K562 (cell line): ENCODE results near the gene AGAP1. TPM values are rescaled to one million over a fixed set of nuclear protein-coding genes. Genes with fewer than 3 reads are reported as not detected.

ENCODE experiments used
- ATAC-seq: fragments of 200-7000 bp; cut with Tn5 transposase; 3 replicates; pipeline ENCODE4 v1.9.1; 2020; ENCODE audit warnings: moderate library complexity
- BruUV-seq: library from RNA; stranded (reverse); fragments of 400-500 nt; replicated peaks from 2 replicates; lab custom pipeline; 2021; lab: Mats Ljungman, UMichigan
- CTCF ChIA-PET: fragments of 300-600 bp; formaldehyde crosslinking; extraction: SDS; loops from one replicate; lab custom pipeline; 2021; ENCODE audit warnings: low intra/inter-chr PET ratio; lab: Yijun Ruan, JAX
- POLR2A ChIA-PET: fragments of 300-600, 350-650 bp; sonication (Branson Sonifier 250); formaldehyde crosslinking; extraction: SDS; loops from one replicate; lab custom pipeline; 2021; ENCODE audit warnings: antibody characterized with exemption, inconsistent platforms; lab: Yijun Ruan, JAX
- DNase-seq, 4 experiments: peaks; one replicate each; pipeline versions ENCODE4 v3.0.0 to v3.0.0-alpha.2; 2011 to 2018; ENCODE audit warnings: low spot score in 3 of 4, mixed read lengths in 3 of 4; ENCODE audit errors: extremely low read depth in 1 of 4
- FAIRE-seq: peaks from 2 replicates; lab custom pipeline; 2011; peaks lifted over from hg19 to GRCh38; lab: Jason Lieb, UNC
- H2AFZ ChIP-seq: 2 replicates; pipeline ENCODE4 v1.6.0; 2011; ENCODE audit warnings: low read depth, low read length, control low read depth, inconsistent platforms
- H3K27ac ChIP-seq: fragments of 200-600 bp; 3 replicates; pipeline ENCODE4 v1.8.0; 2011; ENCODE audit warnings: low read depth, mild to moderate bottlenecking, control low read depth, inconsistent platforms, low read length, moderate library complexity, mixed read lengths; ENCODE audit errors: extremely low read depth
- H3K27me3 ChIP-seq, 2 experiments: fragments of 300-600 bp in 1 of 2; 2 replicates in 1 of 2; 3 replicates in 1 of 2; pipeline versions ENCODE4 v1.6.0 to v1.8.0; 2011; ENCODE audit warnings: inconsistent platforms in 2 of 2, low read length in 2 of 2, mild to moderate bottlenecking in 1 of 2, mixed read lengths in 1 of 2, moderate library complexity in 1 of 2; ENCODE audit not compliant: control insufficient read depth in 2 of 2, insufficient read depth in 2 of 2
- H3K36me3 ChIP-seq: fragments of 300-600 bp; 3 replicates; pipeline ENCODE4 v1.8.0; 2011; ENCODE audit warnings: mild to moderate bottlenecking, low read length, inconsistent platforms; ENCODE audit not compliant: control insufficient read depth, insufficient read depth
- H3K4me1 ChIP-seq, 2 experiments: fragments of 200-600 bp in 1 of 2; replicated peaks in 1 of 2; 2 replicates in 1 of 2; 3 replicates in 1 of 2; pipeline versions ENCODE4 v1.5.1 to v1.8.0; 2011; ENCODE audit warnings: inconsistent platforms in 2 of 2, low read length in 2 of 2, mild to moderate bottlenecking in 1 of 2, mixed read lengths in 1 of 2, moderate library complexity in 1 of 2; ENCODE audit not compliant: control insufficient read depth in 2 of 2, insufficient read depth in 2 of 2
- H3K4me2 ChIP-seq: 2 replicates; pipeline ENCODE4 v1.6.1; 2011; ENCODE audit warnings: low read length, control low read depth, inconsistent platforms, mixed read lengths; ENCODE audit not compliant: insufficient read depth
- H3K4me3 ChIP-seq: fragments of 200-600 bp; sonication (generic), shearing (Covaris generic); 2 replicates; pipeline ENCODE4 v1.5.1; 2016; ENCODE audit warnings: control low read depth, inconsistent platforms
- H3K79me2 ChIP-seq: fragments of 200-600 bp; 3 replicates; pipeline ENCODE4 v1.8.0; 2011; ENCODE audit warnings: low read length, inconsistent platforms; ENCODE audit not compliant: control insufficient read depth, insufficient read depth
- H3K9ac ChIP-seq, 2 experiments: 2 replicates each; pipeline versions ENCODE4 v1.6.0 to v1.6.1; 2011; ENCODE audit warnings: low read depth in 2 of 2, low read length in 2 of 2, control low read depth in 1 of 2, inconsistent platforms in 1 of 2, mild to moderate bottlenecking in 1 of 2, mixed read lengths in 1 of 2; ENCODE audit not compliant: insufficient read depth in 1 of 2
- H3K9me1 ChIP-seq: one replicate; pipeline ENCODE4 v1.6.0; 2011; ENCODE audit warnings: inconsistent platforms, mild to moderate bottlenecking, low read length, moderate library complexity; ENCODE audit not compliant: control insufficient read depth, insufficient read depth
- H3K9me3 ChIP-seq: replicated peaks from 2 replicates; pipeline ENCODE4 v1.5.1; 2011; ENCODE audit warnings: low read depth, low read length, inconsistent platforms; ENCODE audit not compliant: control insufficient read depth, insufficient read depth
- H4K20me1 ChIP-seq: replicated peaks from 2 replicates; pipeline ENCODE4 v1.6.1; 2011; ENCODE audit warnings: low read length, inconsistent platforms, mixed read lengths; ENCODE audit not compliant: control insufficient read depth, insufficient read depth
- CHD1 ChIP-seq: fragments of 200-600 bp; sonication (generic); IDR thresholded peaks from one replicate; pipeline ENCODE4 v1.6.1; 2012; ENCODE audit warnings: mild to moderate bottlenecking, moderate library complexity, low read length, inconsistent platforms
- GATAD2B ChIP-seq: fragments of 450-650 bp; IDR thresholded peaks from 2 replicates; pipeline ENCODE4 v1.6.1; 2017; ENCODE audit warnings: mild to moderate bottlenecking, borderline replicate concordance
- GTF3C2 ChIP-seq: IDR thresholded peaks from 3 replicates; pipeline ENCODE4 v1.6.1; 2011; ENCODE audit warnings: borderline replicate concordance, mild to moderate bottlenecking, moderate library complexity; ENCODE audit not compliant: insufficient read length; ENCODE audit errors: extremely low read depth
- MCM7 ChIP-seq, 2 experiments: fragments of 450-650 bp; IDR thresholded peaks; 2 replicates each; pipeline ENCODE4 v1.6.1; 2016 to 2018
- MECOM ChIP-seq: fragments of 250-450 bp; sonication (Bioruptor Pico); IDR thresholded peaks from 2 replicates; pipeline ENCODE4 v1.8.0; 2022; ENCODE audit warnings: inconsistent platforms
- NR1H2 ChIP-seq: sonication (generic); formaldehyde crosslinking; IDR thresholded peaks from 2 replicates; pipeline ENCODE4 v1.4.0; 2020; ENCODE audit warnings: mild to moderate bottlenecking, missing genetic modification reagents
- SNAPC5 ChIP-seq: fragments of 250-450 bp; sonication (Bioruptor Pico); IDR thresholded peaks from 2 replicates; pipeline ENCODE4 v1.8.0; 2021; ENCODE audit warnings: moderate library complexity, mild to moderate bottlenecking, inconsistent platforms
- SRSF3 ChIP-seq: fragments of 200-400 bp; formaldehyde crosslinking; IDR thresholded peaks from 2 replicates; pipeline ENCODE4 v1.6.1; 2016; ENCODE audit warnings: mild to moderate bottlenecking, low read length, moderate library complexity; ENCODE audit not compliant: insufficient read depth
- WHSC1 ChIP-seq: IDR thresholded peaks from one replicate; pipeline ENCODE4 v1.6.1; 2012; ENCODE audit warnings: low read length, control low read depth, inconsistent platforms
- ZC3H11A ChIP-seq: IDR thresholded peaks from 2 replicates; pipeline ENCODE4 v1.6.1; 2012; ENCODE audit warnings: low read depth, low read length, improper control_type of control experiment
- ZHX1 ChIP-seq: fragments of 150-350 bp; conservative IDR thresholded peaks from 2 replicates; pipeline ENCODE4 v1.6.1; 2014; ENCODE audit warnings: low read length
- ZNF146 ChIP-seq: IDR thresholded peaks from one replicate; pipeline ENCODE4 v1.6.1; 2018; ENCODE audit warnings: missing compliant biosample characterization; ENCODE audit not compliant: unreplicated experiment
- ZNF696 ChIP-seq: fragments of 250-450 bp; sonication (Bioruptor Pico); conservative IDR thresholded peaks from 2 replicates; pipeline ENCODE4 v1.4.0; 2020; ENCODE audit warnings: mild to moderate bottlenecking, moderate library complexity
- WGBS: fragments of 100-300 bp; shearing (Covaris generic); methylation state at CpG from one replicate; pipeline ENCODE4 v1.1.6; 2016; ENCODE audit warnings: low coverage, mixed read lengths; ENCODE audit not compliant: insufficient coverage; ENCODE audit errors: missing lambda C conversion rate; 5-methylcytosine and 5-hydroxymethylcytosine counted together
- in situ Hi-C: fragments of 300-500 bp; cut with MboI; formaldehyde crosslinking; loops from 4 replicates; pipeline ENCODE4 v1.15.0; 2018; ENCODE audit warnings: inconsistent platforms, mixed read lengths
- intact Hi-C: fragments of 100-400 bp; cut with micrococcal nuclease; formaldehyde crosslinking; loops from 2 replicates; pipeline ENCODE4 v1.14.2; 2022
- polyA plus RNA-seq, 8 experiments: library from polyadenylated mRNA; depleted of rRNA in 4 of 8; stranded (reverse) in 5 of 8; unstranded in 3 of 8; fragments of >200 nt; fragmentation: Nextera tagmentation in 2 of 8; fragmentation: Illumina TruSeq in 1 of 8; extraction: Ambion mirVana in 2 of 8; extraction: Trizol in 1 of 8; gene quantifications; 2 replicates each; pipeline versions ENCODE4 v1.2.1 to v1.2.3, GENCODE V29; 2011 to 2014; ENCODE audit warnings: inconsistent platforms in 1 of 8, missing spikeins in 1 of 8
- total RNA-seq, 7 experiments: library from RNA; depleted of rRNA in 6 of 7; stranded (reverse); fragments of >200 nt in 6 of 7; fragmentation: Illumina TruSeq in 2 of 7; extraction: Trizol in 2 of 7; gene quantifications; 2 replicates each; pipeline versions ENCODE4 v1.2.1 to v1.2.3, GENCODE V29; 2011 to 2021; ENCODE audit warnings: low replicate concordance in 1 of 7

AGAP1 gene
- total and polyA plus RNA-seq, 9 of the 15 experiments (the other 6 are each of a cell fraction or from before 2014, with no cell fraction given), result 1.3 to 24.0 (median 10.6) TPM

GRCh38 chr2:235663875-235664274, 170.0 kb downstream of the AGAP1 start:
- H3K4me1 ChIP-seq, result peaks cover 10 to 13% of the 10 kb centered on the region in 2 experiments; a peak in 3 of 5 replicates
- H2AFZ ChIP-seq, result no peak overlapping the region
- ATAC-seq, result no peak
- 84% methylated on average over 9 of the region's 9 CpGs for WGBS
- no TSS peak for BruUV-seq
- TF ChIP-seq ZNF696 (CRISPR knock-in tag), result no peak
- TF ChIP-seq SNAPC5 (CRISPR knock-in tag), result no peak
- no peak for TF ChIP-seq GTF3C2
- TF ChIP-seq ZC3H11A, result no peak
- no peak for TF ChIP-seq MCM7 (IDR thresholded peaks at IDR 0.05)
- no peak for TF ChIP-seq MECOM (CRISPR knock-in tag)
- TF ChIP-seq ZHX1, result no peak
- TF ChIP-seq GATAD2B, result no peak
- no peak for TF ChIP-seq CHD1
- no peak for TF ChIP-seq NR1H2 (CRISPR knock-in tag)
- no peak for TF ChIP-seq WHSC1
- TF ChIP-seq ZNF146 (CRISPR knock-in tag), result no peak
- no peak for TF ChIP-seq SRSF3
- H3K4me3 ChIP-seq, result no peak overlapping the region
- H3K9me1 ChIP-seq, result peaks cover 10% of the 10 kb centered on the region
- H3K79me2 ChIP-seq, result peaks cover 67% of the 10 kb centered on the region
- in situ Hi-C loops, result no loop called here
- H3K36me3 ChIP-seq, result no peaks in the 10 kb centered on the region
- intact Hi-C loops, result no loop called here
- ChIA-PET POLR2A (interaction anchor here (0.6 kb wide), 2 partner anchors 14 to 655 kb away, joined by 3 to 4 read pairs; no protein-coding TSS in a partner anchor), CTCF (no interaction called here)
- H3K27me3 ChIP-seq, result no peaks in the 10 kb centered on the region
- DNase-seq, result no peak
- H3K4me2 ChIP-seq, result no peak overlapping the region
- no peak overlapping the region for H3K27ac ChIP-seq
- no peaks in the 10 kb centered on the region for H3K9me3 ChIP-seq
- no peak overlapping the region for H3K9ac ChIP-seq
- FAIRE-seq, result no peak
- H4K20me1 ChIP-seq, result peaks cover 36% of the 10 kb centered on the region
